NCI-H345 (cell line): ENCODE measurements around the gene WT1.
"Not testable (repeated sequence)": the region's sequence is repeated elsewhere in the genome, so short reads cannot be mapped to it uniquely, and the experiment has no call there.

ENCODE experiments used
- DNase-seq: peaks from one replicate; lab custom pipeline; 2025; lab: John Stamatoyannopoulos, UW

The WT1 gene

GRCh38 chr11:32387411-32387810 is 47.9 kb downstream of the WT1 start:
- DNase-seq: no peak

GRCh38 chr11:32386770-32387377 is 48.5 kb downstream of the WT1 start:
- DNase-seq: no peak

- DNase-seq: no peak
Observed at GRCh38 chr11:32385998-32386397, 49.3 kb downstream of the WT1 start.

- DNase-seq: no peak
Observed at GRCh38 chr11:32382339-32383049, 52.8 kb downstream of the WT1 start.

- no peak for DNase-seq
Observed at GRCh38 chr11:32381179-32381578, 54.2 kb downstream of the WT1 start.

- no peak for DNase-seq
Observed at GRCh38 chr11:32379719-32380118, 55.6 kb downstream of the WT1 start.

GRCh38 chr11:32375826-32376225 is 59.5 kb downstream of the WT1 start:
- no peak for DNase-seq

- no peak for DNase-seq
Observed at GRCh38 chr11:32374261-32374711, 61.1 kb downstream of the WT1 start.

- DNase-seq: not testable (repeated sequence)
Observed at GRCh38 chr11:32369987-32370386, 65.4 kb downstream of the WT1 start.

- no peak for DNase-seq
Observed at GRCh38 chr11:32366666-32367065, 68.7 kb downstream of the WT1 start.

- no peak for DNase-seq
Observed at GRCh38 chr11:32365192-32365591, 70.1 kb downstream of the WT1 start.

- no peak for DNase-seq
Observed at GRCh38 chr11:32358729-32359128, 76.6 kb downstream of the WT1 start.

- no peak for DNase-seq
Observed at GRCh38 chr11:32353884-32354283, 81.5 kb downstream of the WT1 start.

GRCh38 chr11:32348502-32348901 is 86.8 kb downstream of the WT1 start:
- DNase-seq: no peak

GRCh38 chr11:32344946-32345345 is 90.4 kb downstream of the WT1 start:
- DNase-seq: no peak

GRCh38 chr11:32343325-32344008 is 91.9 kb downstream of the WT1 start:
- DNase-seq: no peak

GRCh38 chr11:32341620-32342613 is 93.4 kb downstream of the WT1 start:
- no peak for DNase-seq

GRCh38 chr11:32340181-32340580 is 95.2 kb downstream of the WT1 start:
- DNase-seq: no peak
